ENCODE results near the gene IYD.

- TF ChIP-seq, protein P1, sequence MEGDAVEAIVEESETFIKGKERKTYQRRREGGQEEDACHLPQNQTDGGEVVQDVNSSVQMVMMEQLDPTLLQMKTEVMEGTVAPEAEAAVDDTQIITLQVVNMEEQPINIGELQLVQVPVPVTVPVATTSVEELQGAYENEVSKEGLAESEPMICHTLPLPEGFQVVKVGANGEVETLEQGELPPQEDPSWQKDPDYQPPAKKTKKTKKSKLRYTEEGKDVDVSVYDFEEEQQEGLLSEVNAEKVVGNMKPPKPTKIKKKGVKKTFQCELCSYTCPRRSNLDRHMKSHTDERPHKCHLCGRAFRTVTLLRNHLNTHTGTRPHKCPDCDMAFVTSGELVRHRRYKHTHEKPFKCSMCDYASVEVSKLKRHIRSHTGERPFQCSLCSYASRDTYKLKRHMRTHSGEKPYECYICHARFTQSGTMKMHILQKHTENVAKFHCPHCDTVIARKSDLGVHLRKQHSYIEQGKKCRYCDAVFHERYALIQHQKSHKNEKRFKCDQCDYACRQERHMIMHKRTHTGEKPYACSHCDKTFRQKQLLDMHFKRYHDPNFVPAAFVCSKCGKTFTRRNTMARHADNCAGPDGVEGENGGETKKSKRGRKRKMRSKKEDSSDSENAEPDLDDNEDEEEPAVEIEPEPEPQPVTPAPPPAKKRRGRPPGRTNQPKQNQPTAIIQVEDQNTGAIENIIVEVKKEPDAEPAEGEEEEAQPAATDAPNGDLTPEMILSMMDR (IDR thresholded peaks at IDR 0.05; ENCODE audit: low read depth, low read length) = no peak
- no peak for TF ChIP-seq EZH2phosphoT487 (IDR thresholded peaks at IDR 0.05; ENCODE audit: low read depth)
Observed at GRCh38 chr6:150366118-150366778, 2.6 kb upstream of the IYD start.

Data from OCI-LY3 (cell line).